Stimulated activated CD8-positive, alpha-beta memory T cell treated with anti-CD3 and anti-CD28 coated beads, Interleukin-15, amount 100 ng/mL, for 48 hours (primary cell): ENCODE data around the gene SRRM5.
A peak's percentile ranks its signal among the peaks of the same experiment; 100 is the strongest.
"Not testable (repeated sequence)": the region's sequence is repeated elsewhere in the genome, so short reads cannot be mapped to it uniquely, and the experiment has no call there.

Experiments
- DNase-seq, 2 donors: peaks; one replicate each; pipeline ENCODE4 v3.0.0-alpha.2; 2020; ENCODE audit warnings: low read depth in 2 of 2

The SRRM5 gene

GRCh38 chr19:43591904-43592772 lies 19.8 kb upstream of the SRRM5 start:
- DNase-seq, result no peak

DNA sequence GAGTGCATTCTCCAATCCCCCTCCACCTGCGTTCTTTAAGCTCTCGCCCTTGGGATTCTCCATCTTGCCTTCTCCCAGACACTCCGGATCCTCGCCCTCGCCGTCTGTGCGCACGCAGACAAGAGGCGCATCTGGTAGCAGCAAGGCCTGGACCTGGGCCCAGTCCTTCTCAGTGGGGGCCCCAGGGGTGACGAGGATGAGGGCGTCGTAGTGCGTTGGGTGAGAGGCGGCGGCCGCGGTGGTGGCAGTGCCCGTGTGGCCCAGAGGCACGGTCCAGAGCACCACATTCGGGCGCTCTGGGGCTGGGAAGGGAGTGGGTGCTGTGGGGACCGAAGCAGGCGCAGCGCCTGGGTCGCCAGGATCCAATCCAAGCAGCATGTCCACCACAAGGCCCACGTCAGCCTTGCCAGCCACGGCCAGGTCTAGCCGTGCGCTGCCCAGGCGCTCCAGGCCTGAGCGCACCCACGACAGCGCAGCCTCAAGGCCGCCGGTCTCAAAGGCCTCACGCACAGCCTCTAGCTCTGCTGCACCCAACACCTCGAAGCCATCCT lies 19.0 kb upstream of the SRRM5 start:
- DNase-seq, result no peak

DNA sequence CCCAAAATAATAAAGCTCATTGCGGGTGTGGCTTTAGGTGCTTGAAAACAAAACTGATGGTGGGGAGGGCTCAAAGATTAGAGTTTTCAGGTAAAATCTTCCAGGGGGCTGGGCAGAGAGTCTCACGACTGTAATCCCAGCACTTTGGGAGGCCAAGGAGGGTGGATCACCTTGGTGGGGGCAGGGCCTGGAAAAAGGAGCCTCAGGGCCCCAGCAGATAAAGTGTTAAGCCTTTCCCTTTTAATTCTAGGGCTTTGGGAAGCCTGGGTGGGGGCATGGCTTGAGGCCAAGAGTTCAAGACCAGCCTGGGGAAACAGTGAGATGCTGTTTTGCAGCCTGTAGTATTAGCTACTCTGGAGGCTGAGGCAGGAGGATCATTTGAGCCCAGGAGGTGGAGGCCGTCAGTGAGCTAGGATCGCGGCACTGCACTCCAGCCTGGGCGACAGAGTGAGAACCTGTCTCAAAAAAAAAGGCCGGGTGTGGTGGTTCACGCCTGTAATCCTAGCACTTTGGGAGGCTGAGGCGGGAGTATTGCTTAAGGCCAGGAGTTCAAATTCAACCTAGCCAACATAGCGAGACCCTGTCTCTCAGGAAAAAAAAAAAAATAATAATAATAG lies 17.7 kb upstream of the SRRM5 start:
- DNase-seq, result no peak

GRCh38 chr19:43594710-43595604 lies 16.9 kb upstream of the SRRM5 start:
- DNase-seq, result peak; percentile 56 to 65

GRCh38 chr19:43595605-43595998 lies 16.3 kb upstream of the SRRM5 start:
- no peak for DNase-seq

GRCh38 chr19:43595999-43596841 lies 15.7 kb upstream of the SRRM5 start, which contains the start of the genes IRGQ and ZNF576:
TSS of gene IRGQ (minus strand) at chr19:43596134. CDS start at chr19:43595338, 796 bp downstream.
TSS of gene ZNF576 (plus strand) at chr19:43596595. CDS start at chr19:43597109, 514 bp downstream.
- DNase-seq, result peak; percentile 100

DNA sequence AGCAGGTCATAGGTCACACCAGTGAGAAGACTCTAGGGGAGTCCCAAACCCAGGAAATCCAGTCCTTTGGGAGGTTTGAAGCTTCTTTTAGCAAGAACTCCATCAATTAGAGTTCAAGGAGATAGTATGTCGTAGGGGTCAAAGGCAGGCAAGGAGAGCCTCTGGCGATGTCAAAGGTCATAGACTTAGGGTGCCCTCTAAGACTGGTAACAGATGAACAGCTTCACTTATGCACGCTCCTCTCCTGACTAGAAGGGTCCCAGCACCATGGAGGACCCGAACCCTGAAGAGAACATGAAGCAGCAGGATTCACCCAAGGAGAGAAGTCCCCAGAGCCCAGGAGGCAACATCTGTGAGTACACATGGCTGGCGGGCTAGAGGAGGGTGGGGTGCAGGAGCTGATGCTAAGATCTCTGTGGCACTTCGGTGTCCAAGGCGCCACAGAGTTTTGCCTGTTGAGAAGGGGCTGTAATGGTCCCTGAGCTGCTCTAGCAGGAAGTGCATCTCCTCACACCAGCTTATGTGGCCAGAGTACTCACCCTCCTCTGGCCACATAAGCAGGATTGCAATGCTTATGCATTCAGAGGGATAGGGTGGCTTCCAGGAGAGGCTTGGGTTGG lies 14.9 kb upstream of the SRRM5 start:
- DNase-seq, result no peak

GRCh38 chr19:43597876-43598275 lies 14.0 kb upstream of the SRRM5 start:
- no peak for DNase-seq

GRCh38 chr19:43598445-43599240 lies 13.2 kb upstream of the SRRM5 start:
- no peak for DNase-seq

- DNase-seq, result no peak
These were observed 12.1 kb upstream of the SRRM5 start for GRCh38 chr19:43599635-43600295.

DNA sequence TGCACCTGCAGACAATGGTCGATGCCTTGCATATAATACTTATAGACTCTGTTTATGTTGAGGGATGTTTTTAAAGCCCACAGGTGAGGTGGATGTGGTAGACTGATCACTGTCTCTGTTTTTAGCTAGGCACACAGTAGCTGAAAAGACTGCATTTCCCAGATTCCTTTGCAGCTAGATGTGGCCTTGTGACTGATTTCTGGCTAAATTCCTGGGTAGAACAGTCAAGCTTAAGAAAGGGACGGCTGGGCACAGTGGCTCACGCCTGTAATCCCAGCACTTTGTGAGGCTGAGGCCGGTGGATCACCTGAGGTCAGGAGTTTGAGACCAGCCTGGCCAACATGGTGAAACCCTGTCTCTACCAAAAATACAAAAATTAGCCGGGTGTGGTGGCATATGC lies 11.6 kb upstream of the SRRM5 start:
- not testable (repeated sequence) for DNase-seq

- no peak for DNase-seq
These were observed 5.9 kb upstream of the SRRM5 start for GRCh38 chr19:43605875-43606568.

DNA sequence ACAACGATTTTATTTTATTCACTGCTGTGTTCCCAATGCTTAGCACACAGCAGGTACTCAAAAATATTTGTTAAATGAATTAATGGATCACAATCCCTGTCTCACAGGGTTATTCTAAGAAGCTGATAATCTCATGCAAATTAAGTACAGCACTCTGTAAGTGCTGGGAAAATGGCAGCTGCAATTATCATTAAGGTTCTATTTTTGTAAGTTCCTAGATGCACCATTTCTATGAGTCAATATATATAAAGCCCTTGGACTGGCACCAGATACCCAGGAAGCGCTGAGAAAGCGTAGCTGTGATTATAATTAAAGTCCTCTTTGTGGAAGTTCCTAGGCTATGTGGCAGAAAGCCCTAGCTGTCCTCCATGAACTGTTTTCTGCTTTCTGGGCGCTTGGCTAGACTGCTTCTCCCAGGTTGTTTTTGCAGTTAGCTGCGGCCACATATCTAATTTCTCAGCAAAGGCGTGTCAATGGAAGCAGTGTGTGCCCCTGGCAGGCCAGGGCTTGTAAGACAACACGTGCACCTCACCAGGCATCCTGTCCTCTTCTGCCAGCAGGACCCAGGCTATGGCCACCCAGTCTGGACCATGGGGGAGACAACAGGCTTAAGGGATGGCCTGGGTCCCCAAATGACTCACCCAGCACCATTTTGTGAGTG lies 5.2 kb upstream of the SRRM5 start:
- DNase-seq, result no peak

DNA sequence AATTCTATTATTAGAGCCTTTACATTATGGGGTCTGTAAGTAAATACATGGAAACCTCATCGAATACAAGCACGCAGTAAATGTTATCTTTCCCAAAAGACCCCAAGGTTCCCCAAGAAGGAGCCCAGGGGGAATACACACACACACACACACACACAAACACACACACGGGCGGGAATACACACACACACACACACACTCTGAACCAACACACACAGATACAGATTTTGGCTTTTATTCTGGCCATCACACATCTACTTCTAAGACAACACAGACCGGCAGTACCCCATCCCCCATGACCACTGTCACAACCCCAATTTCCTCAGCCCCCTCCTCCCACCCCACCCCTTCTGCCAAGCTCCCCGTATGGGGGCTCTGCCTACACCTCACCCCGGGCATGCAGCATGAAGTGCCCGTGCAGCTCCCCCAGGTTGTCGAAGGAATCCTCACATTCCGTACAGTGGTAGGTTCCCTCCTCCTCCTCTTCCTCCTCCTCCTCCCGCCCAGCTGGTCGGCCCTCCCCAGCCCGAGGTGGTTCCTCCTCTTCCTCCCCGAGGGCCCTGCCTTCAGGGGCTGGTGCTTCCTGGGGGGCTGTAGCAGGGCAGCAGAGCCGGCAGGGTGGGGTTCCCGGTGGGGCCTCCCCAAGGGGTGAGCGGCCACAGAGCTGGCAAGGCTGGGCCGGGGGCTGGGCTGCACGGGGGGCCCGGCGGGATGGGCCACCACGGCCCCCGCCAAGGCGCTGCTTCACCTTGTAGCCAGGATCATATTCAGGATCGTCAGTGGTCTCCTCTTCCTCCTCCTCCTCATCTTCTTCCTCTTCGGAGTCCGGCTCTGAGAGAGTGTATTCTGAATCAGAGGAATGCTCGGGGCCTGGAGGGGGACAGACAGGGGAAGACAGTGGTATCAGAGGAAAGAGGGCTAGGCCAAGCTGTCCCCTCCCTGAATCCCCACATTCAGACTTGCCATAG lies 4.4 kb upstream of the SRRM5 start:
- DNase-seq, result no peak

DNA sequence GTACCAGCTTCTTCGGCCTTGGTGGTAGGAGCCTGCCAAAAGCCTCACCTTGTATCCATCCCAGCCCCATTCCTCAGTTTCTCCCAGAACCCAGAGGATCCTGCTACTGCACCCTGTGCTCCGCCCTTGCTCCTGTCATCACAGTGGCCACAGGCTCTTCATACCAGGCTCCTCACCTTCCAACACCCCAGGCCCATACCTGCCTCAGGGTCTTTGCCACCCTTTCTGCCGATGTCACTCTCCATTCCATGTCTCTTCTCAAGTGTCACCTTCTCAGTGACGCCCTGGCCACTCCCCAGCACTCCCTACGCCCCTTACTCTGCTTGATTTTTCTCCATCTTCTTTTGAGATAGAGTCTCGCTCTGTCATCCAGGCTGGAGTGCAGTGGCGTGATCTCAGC lies 2.0 kb upstream of the SRRM5 start:
- DNase-seq, result no peak

GRCh38 chr19:43610493-43610892 lies 1.4 kb upstream of the SRRM5 start:
- DNase-seq, result no peak

- DNase-seq, result no peak
These were observed 486 bp downstream of the SRRM5 start for GRCh38 chr19:43612374-43612773.
